Mesenchymal stem cell (in vitro differentiated cells and primary cell): Measurements from ENCODE around the gene MBNL1.

Source experiments
- DNase-seq: peaks from one replicate; pipeline ENCODE4 v3.0.0-alpha.2; 2013
- H2AFZ ChIP-seq: one replicate; pipeline ENCODE4 v1.6.1; 2013; ENCODE audit warnings: low read depth, mild to moderate bottlenecking, control low read depth, inconsistent platforms, low read length, moderate library complexity
- H2AK5ac ChIP-seq: 2 replicates; pipeline ENCODE4 v1.6.1; 2013; ENCODE audit warnings: low read length, moderate library complexity, mild to moderate bottlenecking, inconsistent platforms; ENCODE audit not compliant: severe bottlenecking
- H2BK120ac ChIP-seq: one replicate; pipeline ENCODE4 v1.6.1; 2013; ENCODE audit warnings: low read depth, mild to moderate bottlenecking, inconsistent platforms, low read length, moderate library complexity
- H2BK12ac ChIP-seq, 2 experiments: one replicate each; pipeline ENCODE4 v1.6.1; 2013; ENCODE audit warnings: inconsistent platforms in 2 of 2, low read length in 2 of 2, mild to moderate bottlenecking in 2 of 2, moderate library complexity in 2 of 2, control low read depth in 1 of 2
- H2BK15ac ChIP-seq: one replicate; pipeline ENCODE4 v1.6.1; 2013; ENCODE audit warnings: mild to moderate bottlenecking, low read depth, inconsistent platforms; ENCODE audit not compliant: poor library complexity, severe bottlenecking
- H2BK5ac ChIP-seq: 2 replicates; pipeline ENCODE4 v1.6.1; 2013; ENCODE audit warnings: low read depth, mild to moderate bottlenecking, low read length, control low read depth, inconsistent platforms; ENCODE audit not compliant: poor library complexity, severe bottlenecking
- H3K14ac ChIP-seq, 2 experiments: one replicate each; pipeline ENCODE4 v1.6.1; 2013; ENCODE audit warnings: inconsistent platforms in 2 of 2, low read length in 2 of 2, control low read depth in 1 of 2, mild to moderate bottlenecking in 1 of 2, moderate library complexity in 1 of 2
- H3K18ac ChIP-seq, 2 experiments: one replicate each; pipeline ENCODE4 v1.6.1; 2013; ENCODE audit warnings: inconsistent platforms in 2 of 2, low read length in 2 of 2, control low read depth in 1 of 2, low read depth in 1 of 2, mild to moderate bottlenecking in 1 of 2
- H3K23ac ChIP-seq, 2 experiments: one replicate each; pipeline ENCODE4 v1.6.1; 2013; ENCODE audit warnings: inconsistent platforms in 2 of 2, low read length in 2 of 2, mild to moderate bottlenecking in 2 of 2, moderate library complexity in 2 of 2, control low read depth in 1 of 2
- H3K27ac ChIP-seq: 2 replicates; pipeline ENCODE4 v1.5.1; 2013; ENCODE audit warnings: mild to moderate bottlenecking, moderate library complexity, low read length, control low read depth, inconsistent platforms; ENCODE audit not compliant: poor library complexity, severe bottlenecking
- H3K27me3 ChIP-seq, 2 experiments: 2 replicates each; pipeline versions ENCODE4 v1.6.1 to v1.7.0; 2013; ENCODE audit warnings: low read length in 2 of 2, mild to moderate bottlenecking in 2 of 2, moderate library complexity in 2 of 2, control low read depth in 1 of 2, inconsistent platforms in 1 of 2; ENCODE audit not compliant: control insufficient read depth in 1 of 2, insufficient read depth in 1 of 2
- H3K36me3 ChIP-seq, 2 experiments: 2 replicates each; pipeline versions ENCODE4 v1.6.1 to v1.7.0; 2013; ENCODE audit warnings: low read length in 2 of 2, control low read depth in 1 of 2, inconsistent platforms in 1 of 2, low read depth in 1 of 2, mild to moderate bottlenecking in 1 of 2; ENCODE audit not compliant: insufficient read depth in 2 of 2, control insufficient read depth in 1 of 2
- H3K4ac ChIP-seq, 2 experiments: one replicate each; pipeline ENCODE4 v1.6.1; 2013; ENCODE audit warnings: inconsistent platforms in 2 of 2, low read length in 2 of 2, mild to moderate bottlenecking in 2 of 2, moderate library complexity in 2 of 2, control low read depth in 1 of 2, low read depth in 1 of 2
- H3K4me1 ChIP-seq: 2 replicates; pipeline ENCODE4 v1.6.1; 2013; ENCODE audit warnings: low read depth, low read length, control low read depth; ENCODE audit not compliant: control insufficient read depth, insufficient read depth
- H3K4me2 ChIP-seq: 2 replicates; pipeline ENCODE4 v1.6.1; 2013; ENCODE audit warnings: low read length, mild to moderate bottlenecking, inconsistent platforms; ENCODE audit not compliant: poor library complexity, severe bottlenecking
- H3K4me3 ChIP-seq, 2 experiments: 2 replicates each; pipeline versions ENCODE4 v1.5.1 to v1.7.0; 2013; ENCODE audit warnings: low read length in 2 of 2, mild to moderate bottlenecking in 2 of 2, control low read depth in 1 of 2, low read depth in 1 of 2; ENCODE audit not compliant: insufficient read depth in 1 of 2
- H3K79me1 ChIP-seq: replicated peaks from 2 replicates; pipeline ENCODE4 v1.6.1; 2013; ENCODE audit warnings: mild to moderate bottlenecking, control low read depth, low read length, inconsistent platforms; ENCODE audit not compliant: poor library complexity, severe bottlenecking
- H3K9ac ChIP-seq: 2 replicates; pipeline ENCODE4 v1.7.0; 2013; ENCODE audit warnings: mild to moderate bottlenecking, low read length, moderate library complexity
- H3K9me3 ChIP-seq: 2 replicates; pipeline ENCODE4 v1.7.0; 2013; ENCODE audit warnings: mild to moderate bottlenecking, low read length; ENCODE audit not compliant: control insufficient read depth
- H4K8ac ChIP-seq: one replicate; pipeline ENCODE4 v1.6.1; 2013; ENCODE audit warnings: inconsistent platforms, mild to moderate bottlenecking, low read length, moderate library complexity
- H4K91ac ChIP-seq: one replicate; pipeline ENCODE4 v1.6.1; 2013; ENCODE audit warnings: mild to moderate bottlenecking, low read length, inconsistent platforms
- WGBS: methylation state at CpG from one replicate; pipeline ENCODE4 v1.1.7; 2013; ENCODE audit warnings: mixed read lengths; 5-methylcytosine and 5-hydroxymethylcytosine counted together

The MBNL1 gene

GRCh38 chr3:152413240-152413639 lies 144.5 kb downstream of the MBNL1 start:
- no peaks in the 10 kb centered on the region for H3K4me1 ChIP-seq
- no peak overlapping the region for H3K14ac ChIP-seq
- no peak overlapping the region for H3K18ac ChIP-seq
- no peak overlapping the region for H3K27ac ChIP-seq
- H3K27me3 ChIP-seq, result no peaks in the 10 kb centered on the region
- peaks cover 13% of the 10 kb centered on the region for H3K79me1 ChIP-seq
- H3K9ac ChIP-seq, result no peak overlapping the region
- no peak overlapping the region for H2BK120ac ChIP-seq
- H3K36me3 ChIP-seq, result peaks cover 3 to 35% of the 10 kb centered on the region in 2 experiments
- 100% methylated on average over 1 of the region's 2 CpGs for WGBS
- H4K91ac ChIP-seq, result no peak overlapping the region
- no peak overlapping the region for H3K4ac ChIP-seq
- no peak overlapping the region for H2BK5ac ChIP-seq
- no peak overlapping the region for H4K8ac ChIP-seq
- H2BK12ac ChIP-seq, result no peak overlapping the region
- no peaks in the 10 kb centered on the region for H3K9me3 ChIP-seq
- no peak for DNase-seq
- H3K4me2 ChIP-seq, result no peak overlapping the region
- H2AFZ ChIP-seq, result no peak overlapping the region
- H2BK15ac ChIP-seq, result no peak overlapping the region
- no peak overlapping the region for H2AK5ac ChIP-seq
- no peak overlapping the region for H3K23ac ChIP-seq
- no peak overlapping the region for H3K4me3 ChIP-seq

- no peak overlapping the region for H3K4ac ChIP-seq
- H3K9me3 ChIP-seq, result no peaks in the 10 kb centered on the region
- no peak overlapping the region for H3K14ac ChIP-seq
- no peak overlapping the region for H2AFZ ChIP-seq
- H2BK12ac ChIP-seq, result no peak overlapping the region
- H3K79me1 ChIP-seq, result peaks cover 32% of the 10 kb centered on the region
- no peak overlapping the region for H3K9ac ChIP-seq
- no CpG with 5 or more reads among the region's 1 CpG for WGBS
- H3K18ac ChIP-seq, result no peak overlapping the region
- no peak overlapping the region for H3K23ac ChIP-seq
- H2BK120ac ChIP-seq, result no peak overlapping the region
- H2BK15ac ChIP-seq, result no peak overlapping the region
- no peak overlapping the region for H3K4me3 ChIP-seq
- no peak overlapping the region for H4K8ac ChIP-seq
- no peak overlapping the region for H2BK5ac ChIP-seq
- no peak overlapping the region for H3K4me2 ChIP-seq
- H4K91ac ChIP-seq, result no peak overlapping the region
- H3K27ac ChIP-seq, result no peak overlapping the region
- no peaks in the 10 kb centered on the region for H3K4me1 ChIP-seq
- peaks cover 24 to 71% of the 10 kb centered on the region in 2 experiments for H3K36me3 ChIP-seq
- H2AK5ac ChIP-seq, result no peak overlapping the region
- no peaks in the 10 kb centered on the region for H3K27me3 ChIP-seq
- no peak for DNase-seq
Measured at GRCh38 chr3:152416808-152417580, 148.3 kb downstream of the MBNL1 start.

- Histone ChIP-seq H3K4me2 (no peak overlapping the region), H3K4me3 (no peak overlapping the region), H2BK12ac (no peak overlapping the region), H2BK120ac (no peak overlapping the region), H3K27ac (no peak overlapping the region), H3K18ac (no peak overlapping the region), H2AK5ac (no peak overlapping the region), H4K8ac (no peak overlapping the region), H2AFZ (no peak overlapping the region), H3K9ac (no peak overlapping the region), H3K9me3 (no peaks in the 10 kb centered on the region), H3K4ac (no peak overlapping the region), H3K23ac (no peak overlapping the region), H3K4me1 (no peaks in the 10 kb centered on the region), H3K79me1 (peaks cover 32% of the 10 kb centered on the region), H2BK15ac (no peak overlapping the region), H3K27me3 (no peaks in the 10 kb centered on the region), H4K91ac (no peak overlapping the region), H2BK5ac (no peak overlapping the region), H3K36me3 (peaks cover 24 to 70% of the 10 kb centered on the region in 2 experiments), H3K14ac (no peak overlapping the region)
- WGBS, result 99% methylated on average over 7 of the region's 7 CpGs
- no peak for DNase-seq
Measured at GRCh38 chr3:152419748-152420147, 151.0 kb downstream of the MBNL1 start.

- Histone ChIP-seq H4K91ac (no peak overlapping the region), H3K23ac (no peak overlapping the region), H2AFZ (no peak overlapping the region), H3K36me3 (peaks cover 24 to 56% of the 10 kb centered on the region in 2 experiments), H3K4me2 (no peak overlapping the region), H3K4me3 (no peak overlapping the region), H2BK15ac (no peak overlapping the region), H2BK12ac (no peak overlapping the region), H3K4me1 (no peaks in the 10 kb centered on the region), H3K18ac (no peak overlapping the region), H2BK5ac (no peak overlapping the region), H2AK5ac (no peak overlapping the region), H3K27me3 (no peaks in the 10 kb centered on the region), H3K27ac (no peak overlapping the region), H2BK120ac (no peak overlapping the region), H3K4ac (no peak overlapping the region), H3K9ac (no peak overlapping the region), H3K14ac (peak overlapping the region in 1 of 2 experiments; percentile 20), H4K8ac (no peak overlapping the region), H3K79me1 (peaks cover 28% of the 10 kb centered on the region), H3K9me3 (no peaks in the 10 kb centered on the region)
- WGBS, result 100% methylated on average over 6 of the region's 6 CpGs
- DNase-seq, result no peak
Measured at GRCh38 chr3:152421162-152421561, 152.4 kb downstream of the MBNL1 start.
